SK-MEL-5 (cell line): ENCODE measurements around the gene LGMN. TPM values are rescaled to one million over a fixed set of nuclear protein-coding genes. Genes with fewer than 3 reads are reported as not detected.
"Not testable (repeated sequence)": the region's sequence is repeated elsewhere in the genome, so short reads cannot be mapped to it uniquely, and the experiment has no call there.

Source experiments
- DNase-seq: peaks from one replicate; pipeline ENCODE4 v3.0.0-alpha.2; 2016; ENCODE audit warnings: low read depth, low spot score
- in situ Hi-C: cut with HindIII; loops from 2 replicates; pipeline ENCODE4 v1.10.0; 2016; ENCODE audit warnings: low sequenced_read_pairs, high pct_unique_total_duplicates, low pct_unique_long_range_greater_than_20kb
- total RNA-seq: library from RNA; depleted of rRNA; stranded (reverse); fragments of >200 nt; shearing (Covaris generic); gene quantifications from 2 replicates; pipeline ENCODE4 v1.2.3, GENCODE V29; 2014

Gene LGMN
- total RNA-seq, 1 experiment from 2014 or later, result 105 TPM

- in situ Hi-C loops, result no loop called here
- no peak for DNase-seq
Observed at GRCh38 chr14:92687681-92688433, 60.6 kb downstream of the LGMN start.

GRCh38 chr14:92686900-92687427 lies 61.5 kb downstream of the LGMN start:
- DNase-seq, result no peak

GRCh38 chr14:92686411-92686899 lies 62.0 kb downstream of the LGMN start:
- DNase-seq, result no peak
- in situ Hi-C loops, result no loop called here

More at GRCh38 chr14:92686900-92687427, 61.5 kb downstream of the LGMN start:
- in situ Hi-C loops, result no loop called here

- in situ Hi-C loops, result no loop called here
- no peak for DNase-seq
Observed at GRCh38 chr14:92685784-92686355, 62.6 kb downstream of the LGMN start.

GRCh38 chr14:92684801-92685560 lies 63.4 kb downstream of the LGMN start:
- no peak for DNase-seq
- in situ Hi-C loops, result no loop called here

- DNase-seq, result no peak
- in situ Hi-C loops, result no loop called here
Observed at GRCh38 chr14:92683041-92683440, 65.4 kb downstream of the LGMN start.

- peak; percentile 82 for DNase-seq
- in situ Hi-C loops, result no loop called here
Observed at GRCh38 chr14:92680781-92681650, 67.4 kb downstream of the LGMN start.

- in situ Hi-C loops, DNase-seq: not testable (repeated sequence)
Observed at GRCh38 chr14:92680330-92680729, 68.1 kb downstream of the LGMN start.

- in situ Hi-C loops, result no loop called here
- DNase-seq, result no peak
Observed at GRCh38 chr14:92679246-92679645, 69.2 kb downstream of the LGMN start.

GRCh38 chr14:92678766-92679165 lies 69.7 kb downstream of the LGMN start:
- in situ Hi-C loops, result no loop called here
- DNase-seq, result no peak

- in situ Hi-C loops, result no loop called here
Observed at GRCh38 chr14:92677955-92678354, 70.5 kb downstream of the LGMN start.

GRCh38 chr14:92677087-92677668 lies 71.2 kb downstream of the LGMN start:
- no peak for DNase-seq
- in situ Hi-C loops, result no loop called here

More at GRCh38 chr14:92677955-92678354, 70.5 kb downstream of the LGMN start:
- DNase-seq, result no peak

GRCh38 chr14:92676403-92677086 lies 71.9 kb downstream of the LGMN start:
- no peak for DNase-seq
- in situ Hi-C loops, result no loop called here

- in situ Hi-C loops, result no loop called here
- no peak for DNase-seq
Observed at GRCh38 chr14:92675976-92676375, 72.5 kb downstream of the LGMN start.

- no peak for DNase-seq
- in situ Hi-C loops, result no loop called here
Observed at GRCh38 chr14:92675421-92675820, 73.0 kb downstream of the LGMN start.

GRCh38 chr14:92673601-92674150 lies 74.8 kb downstream of the LGMN start:
- in situ Hi-C loops, result no loop called here
- no peak for DNase-seq
